GM19467 (cell line): ENCODE measurements around the gene FMN2.
"Not testable (repeated sequence)": the region's sequence is repeated elsewhere in the genome, so short reads cannot be mapped to it uniquely, and the experiment has no call there.

Experiments
- ATAC-seq: cut with Tn5 transposase; IDR thresholded peaks from one replicate; pipeline ENCODE4 v1.9.1; 2021; ENCODE audit warnings: mild to moderate bottlenecking, moderate library complexity; ENCODE audit not compliant: unreplicated experiment

FMN2 gene

DNA sequence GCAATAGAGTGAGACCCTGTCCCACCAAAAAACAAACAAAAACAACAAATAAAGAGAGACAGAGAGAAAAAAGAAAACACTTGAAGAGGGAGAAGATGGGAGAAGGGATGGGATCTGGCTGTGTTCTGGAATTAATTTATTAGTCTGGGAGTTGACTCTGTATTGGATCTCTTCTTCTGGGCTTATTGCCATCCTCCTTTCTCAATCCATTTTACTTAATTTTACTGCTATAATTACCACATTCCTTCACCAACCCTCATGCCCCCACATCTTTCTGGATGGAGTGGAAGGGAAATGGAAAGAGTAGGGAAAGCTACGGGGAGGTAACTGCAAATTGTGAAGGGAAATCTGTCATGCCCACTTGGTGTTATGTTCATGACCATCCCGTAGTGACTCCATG lies 42.9 kb downstream of the FMN2 start:
- no peak for ATAC-seq

DNA sequence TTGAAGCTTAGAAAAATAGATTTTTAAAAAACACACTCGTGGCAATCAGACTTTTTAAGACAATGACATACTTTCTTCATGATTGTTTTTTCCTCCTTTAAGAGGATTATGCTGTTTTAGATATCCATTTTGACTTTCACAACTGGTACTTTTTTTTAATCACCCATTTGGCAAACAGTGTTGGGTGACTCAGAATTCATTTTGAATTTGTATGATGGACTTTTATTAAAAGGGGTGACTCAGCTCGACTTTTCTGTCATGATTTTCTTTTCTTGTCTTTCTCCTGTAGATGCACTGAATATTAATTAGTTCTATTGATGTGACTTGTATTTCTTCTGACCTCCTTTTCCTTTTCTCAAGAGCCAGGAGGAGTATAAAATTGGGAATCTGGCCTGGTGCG lies 44.7 kb downstream of the FMN2 start:
- ATAC-seq, result no peak

DNA sequence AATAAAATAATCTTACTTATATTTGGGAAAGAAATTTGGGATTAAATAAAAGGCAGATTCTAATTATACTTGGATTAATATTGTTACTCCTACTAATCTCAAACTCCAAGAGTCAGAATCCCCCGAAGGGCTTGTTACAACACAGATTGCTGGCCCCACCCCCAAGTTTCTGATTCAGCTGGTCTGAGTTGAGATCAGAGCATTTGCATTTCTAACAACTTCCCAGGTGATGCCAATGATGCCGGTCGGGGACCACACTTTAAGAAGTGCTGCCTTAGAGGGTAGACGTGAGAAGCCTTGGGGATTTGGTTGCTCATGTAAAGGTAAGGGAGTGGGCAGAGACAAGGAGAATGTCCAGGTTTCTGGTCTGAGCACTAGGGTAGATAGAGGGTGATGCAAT lies 47.2 kb downstream of the FMN2 start:
- ATAC-seq, result no peak

DNA sequence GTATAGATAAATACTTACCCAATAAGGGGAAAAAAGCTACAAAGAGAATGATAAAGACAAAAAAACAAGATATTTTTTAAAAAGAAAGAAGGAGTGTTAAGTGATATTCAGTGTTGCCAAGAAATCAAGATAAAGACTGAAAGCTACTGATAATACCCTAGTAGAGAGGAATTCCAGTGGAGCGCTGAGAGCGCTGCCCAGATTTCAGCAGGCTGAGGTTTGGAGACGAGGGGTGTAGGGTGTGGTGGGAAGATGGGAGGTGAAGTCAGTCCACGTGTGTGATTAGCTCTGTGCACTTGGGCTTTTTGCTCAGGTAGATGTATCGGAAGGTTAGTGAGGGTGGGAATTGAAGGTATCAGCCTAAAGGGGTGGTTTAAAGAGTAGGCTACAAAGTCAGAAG lies 47.8 kb downstream of the FMN2 start:
- no peak for ATAC-seq

DNA sequence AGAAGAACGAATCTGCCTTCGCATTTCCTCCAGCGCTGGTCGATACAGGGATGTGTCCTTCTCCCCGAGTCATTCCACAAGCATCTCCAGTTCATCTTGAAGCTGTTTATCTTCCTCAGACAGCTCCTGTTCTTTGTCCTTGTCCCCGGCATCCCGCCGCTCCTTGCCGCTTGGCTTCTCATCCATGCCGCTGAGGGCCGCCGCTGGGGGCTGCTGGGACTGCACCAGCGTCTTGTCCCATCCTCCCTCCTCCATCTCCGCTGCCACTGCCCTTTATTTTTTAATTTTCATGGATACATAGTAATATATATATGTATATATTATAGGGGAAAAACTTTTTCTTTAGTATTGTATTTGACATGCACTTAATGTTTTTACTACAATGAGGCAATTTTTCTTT lies 53.4 kb downstream of the FMN2 start:
- no peak for ATAC-seq

DNA sequence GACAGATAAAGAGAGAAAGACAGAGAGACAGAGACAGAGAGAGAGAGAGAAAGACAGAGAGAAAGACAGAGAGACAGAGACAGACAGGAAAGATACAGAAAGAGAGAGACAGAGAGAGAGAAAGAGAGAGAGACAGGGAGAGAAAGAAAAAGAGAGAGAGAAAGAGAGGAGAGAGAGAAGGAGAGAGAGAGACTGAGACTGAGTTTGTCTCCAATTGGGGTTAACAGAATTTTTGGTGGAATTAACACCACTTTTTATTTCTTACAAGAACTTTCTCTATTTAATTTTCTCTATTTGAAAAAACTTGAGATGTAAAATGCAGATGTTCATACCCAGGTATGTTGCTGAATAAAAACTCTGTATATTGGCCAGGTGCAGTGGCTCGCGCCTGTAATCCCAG lies 56.6 kb downstream of the FMN2 start:
- no peak for ATAC-seq

DNA sequence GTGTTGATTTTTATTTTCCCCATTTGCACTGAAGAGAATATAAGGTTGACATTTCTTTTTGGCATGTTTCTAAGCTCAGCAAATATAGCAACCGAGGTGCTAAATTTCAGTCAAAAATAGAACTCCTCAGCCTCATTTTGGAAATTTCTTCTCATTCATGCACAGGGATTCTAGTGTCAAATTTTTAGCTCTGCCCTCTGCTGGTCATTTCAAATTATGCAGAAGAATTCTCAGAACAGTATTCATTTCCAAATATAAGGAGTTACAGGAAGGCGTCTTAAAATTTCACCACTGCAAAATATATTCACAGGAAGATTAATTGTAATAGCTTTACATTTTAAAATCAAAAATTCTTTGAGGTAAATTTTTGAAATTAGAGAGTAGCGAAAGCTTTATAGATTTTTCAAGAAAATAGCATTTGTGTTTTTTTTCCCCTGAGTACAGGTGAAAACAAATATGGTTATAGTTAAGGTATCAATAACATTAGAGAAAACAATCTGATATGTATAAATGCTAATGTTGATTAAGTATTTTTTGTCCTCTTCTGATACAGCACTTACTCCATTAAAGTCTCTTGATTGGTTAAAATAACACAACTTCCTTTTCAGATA lies 57.9 kb downstream of the FMN2 start:
- no peak for ATAC-seq

DNA sequence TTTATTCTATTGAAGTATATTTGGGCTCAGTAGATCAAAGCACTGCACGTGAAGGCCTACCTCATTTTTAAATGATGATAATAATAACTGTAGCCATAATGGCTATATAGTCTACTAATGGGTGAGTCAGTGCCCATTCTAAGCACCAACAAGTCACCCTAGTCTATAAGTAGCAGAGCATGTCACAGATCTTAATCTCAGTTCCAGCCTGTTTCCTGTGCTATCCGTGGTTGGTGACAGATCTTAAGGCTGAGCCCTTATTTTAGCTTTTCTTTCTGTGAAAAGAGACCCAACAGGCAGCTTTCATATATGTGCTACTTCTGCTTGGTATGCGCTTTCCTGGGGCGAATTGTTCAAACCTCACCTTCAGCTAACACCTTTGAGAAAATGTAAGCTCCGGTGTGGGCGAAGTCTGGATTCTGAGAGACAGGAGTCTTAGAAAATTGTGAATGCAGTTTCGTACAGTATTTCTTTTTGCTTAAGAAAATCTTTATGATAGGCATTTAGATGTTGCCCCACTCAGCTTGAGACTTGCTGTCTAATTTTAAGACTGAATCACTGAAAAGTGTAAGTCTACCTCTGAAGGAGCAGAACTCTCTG lies 59.6 kb downstream of the FMN2 start:
- no peak for ATAC-seq

DNA sequence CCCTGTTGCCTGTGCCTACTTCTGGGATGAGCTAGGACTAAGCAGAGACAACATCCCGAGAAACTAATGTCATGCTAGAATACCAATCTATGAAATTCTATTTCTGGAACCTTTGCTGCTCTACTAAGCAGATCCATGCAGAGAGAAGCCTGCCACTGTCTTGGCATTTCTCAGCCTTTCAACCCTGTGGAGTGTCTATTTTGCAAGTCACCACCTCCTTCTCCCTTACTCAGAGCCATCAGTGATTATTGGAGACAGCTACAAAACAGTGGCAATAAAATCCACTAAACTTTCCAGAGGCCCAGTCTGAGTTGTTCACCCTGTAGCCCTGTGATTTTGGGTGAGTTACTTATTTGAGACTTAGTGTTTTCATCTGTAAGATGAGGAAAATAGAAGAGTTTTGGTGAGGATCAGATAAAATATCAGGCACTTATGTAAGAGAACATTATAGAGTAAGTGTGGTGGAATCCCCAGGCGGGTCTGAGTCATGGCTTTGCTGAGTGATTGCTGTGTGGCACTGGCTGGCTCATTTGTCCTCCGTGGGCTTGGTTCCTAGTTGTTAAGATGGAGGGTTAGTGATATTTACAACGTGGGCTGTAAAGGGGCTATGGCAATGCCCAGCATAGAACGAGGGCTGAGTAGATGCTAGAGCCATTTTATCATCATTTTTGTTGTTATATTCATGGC lies 61.1 kb downstream of the FMN2 start:
- ATAC-seq, result no peak

DNA sequence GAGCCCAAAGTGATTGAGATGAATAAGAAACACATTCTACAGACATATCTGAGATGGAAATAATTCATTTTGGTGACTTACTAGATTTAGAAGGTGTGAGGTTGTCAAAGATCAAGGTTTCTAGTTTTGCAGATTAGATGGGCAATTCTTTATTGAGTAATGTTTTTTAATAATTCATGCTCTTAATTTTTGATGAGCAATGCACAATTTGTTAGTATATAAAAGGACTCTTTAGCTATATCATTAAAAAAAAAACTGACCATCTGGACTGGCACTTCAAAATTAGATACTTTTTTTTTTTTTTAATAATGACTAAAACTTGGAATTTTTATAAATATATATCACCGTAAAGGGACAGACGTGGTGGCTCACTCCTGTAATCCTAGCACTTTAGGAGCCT lies 63.9 kb downstream of the FMN2 start:
- no peak for ATAC-seq

DNA sequence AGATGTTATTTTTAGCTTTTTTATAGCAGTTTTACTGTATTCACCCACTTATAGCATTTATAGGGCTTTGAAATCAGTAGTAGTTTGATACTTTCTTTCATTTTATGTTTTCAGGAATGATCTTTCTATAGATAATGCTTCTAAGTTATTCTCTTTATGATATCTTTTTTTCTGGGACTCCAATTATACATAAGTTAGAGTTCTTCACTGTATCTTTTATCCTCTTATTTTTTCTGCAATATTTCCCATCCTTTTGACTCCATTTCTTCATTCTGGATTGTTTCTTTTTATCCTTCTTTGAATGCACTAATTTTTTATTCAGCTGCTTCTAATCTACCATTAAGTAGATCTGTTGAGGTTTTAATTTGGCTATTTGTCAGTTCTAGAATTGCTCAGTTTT lies 73.1 kb downstream of the FMN2 start:
- no peak for ATAC-seq

DNA sequence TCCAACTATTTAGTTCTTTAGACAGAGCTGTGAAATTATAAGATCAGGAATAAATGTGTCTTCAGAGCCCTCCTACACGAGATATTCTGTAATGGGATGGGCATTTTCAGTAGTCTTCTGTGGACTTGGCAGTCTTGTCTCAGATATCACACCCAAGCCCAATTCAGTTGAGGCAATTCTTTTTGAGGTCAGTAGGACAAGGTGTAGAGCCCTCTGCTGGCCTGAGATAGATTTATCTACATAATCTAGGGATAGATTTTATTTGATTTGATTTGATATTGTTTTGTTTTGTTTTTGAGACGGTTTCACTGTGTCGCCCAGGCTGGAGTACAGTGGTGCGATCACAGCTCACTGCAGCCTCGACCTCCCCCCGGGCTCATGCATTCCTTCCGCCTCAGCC lies 77.5 kb downstream of the FMN2 start:
- ATAC-seq, result no peak

DNA sequence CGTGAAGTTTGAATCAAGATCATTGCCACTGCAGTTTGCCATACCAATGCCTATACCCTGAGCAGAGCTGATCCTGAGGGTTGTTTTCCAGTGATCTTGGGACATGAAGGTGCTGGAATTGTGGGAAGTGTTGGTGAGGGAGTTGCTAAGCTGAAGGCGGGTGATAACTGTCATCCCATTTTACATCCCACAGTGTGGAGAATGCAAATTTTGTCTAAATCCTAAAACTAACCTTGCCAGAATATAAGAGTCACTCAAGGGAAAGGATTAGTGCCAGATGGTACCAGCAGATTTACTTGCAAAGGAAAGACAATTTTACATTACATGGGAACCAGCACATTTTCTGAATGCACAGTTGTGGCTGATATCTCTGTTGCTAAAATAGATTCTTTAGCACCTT lies 78.6 kb downstream of the FMN2 start:
- ATAC-seq, result no peak

DNA sequence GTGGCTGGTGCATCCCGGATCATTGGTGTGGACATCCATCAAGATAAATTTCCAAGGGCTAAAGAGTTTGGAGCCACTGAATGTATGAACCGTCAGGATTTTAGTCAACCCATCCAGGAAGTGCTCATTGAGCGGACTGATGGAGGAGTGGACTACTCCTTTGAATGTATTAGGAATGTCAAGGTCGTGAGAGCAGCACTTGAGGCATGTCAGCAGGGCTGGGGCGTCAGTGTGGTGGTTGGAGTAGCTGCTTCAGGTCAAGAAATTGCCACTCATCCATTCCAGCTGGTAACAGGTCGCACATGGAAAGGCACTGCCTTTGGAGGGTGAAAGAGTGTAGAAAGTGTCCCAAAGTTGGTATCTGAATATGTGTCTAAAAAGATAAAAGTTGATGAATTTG lies 79.1 kb downstream of the FMN2 start:
- no peak for ATAC-seq

DNA sequence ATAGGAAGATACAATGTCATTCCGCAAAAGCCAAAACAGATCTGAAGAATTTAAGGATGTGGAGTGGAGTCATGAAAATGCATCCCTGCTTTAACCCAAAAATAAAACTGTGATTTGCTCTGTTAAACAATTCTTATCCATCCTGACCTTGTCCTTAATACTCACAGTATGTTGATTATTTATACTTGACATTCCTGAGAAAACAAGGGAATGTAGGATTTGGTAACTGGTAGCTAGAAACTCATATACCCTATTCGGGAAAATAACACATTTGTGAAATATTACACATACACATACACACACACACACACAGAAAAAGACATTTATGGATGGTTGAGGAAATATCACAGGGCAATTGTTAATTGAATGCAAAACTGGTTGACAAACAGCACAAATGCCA lies 80.2 kb downstream of the FMN2 start:
- ATAC-seq, result no peak

DNA sequence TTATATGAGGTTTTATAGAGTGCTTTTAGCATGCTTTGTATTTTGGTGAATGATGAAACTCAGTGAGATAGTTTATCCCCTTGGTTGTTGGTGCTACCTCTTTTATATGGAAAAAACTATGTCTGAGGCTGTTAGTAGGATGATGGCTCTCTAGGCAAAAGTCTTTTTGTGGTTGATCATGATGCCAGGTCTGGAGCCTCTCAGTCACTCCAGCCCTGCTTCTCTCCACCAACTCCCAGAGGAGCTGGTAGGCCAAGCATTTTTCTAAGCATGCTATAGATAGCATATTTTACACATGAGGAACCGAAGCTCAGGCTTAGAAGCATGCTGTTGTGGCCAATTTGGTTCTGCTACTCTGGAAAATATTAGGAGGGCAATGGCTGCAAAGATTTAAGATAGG lies 82.2 kb downstream of the FMN2 start:
- ATAC-seq, result no peak

DNA sequence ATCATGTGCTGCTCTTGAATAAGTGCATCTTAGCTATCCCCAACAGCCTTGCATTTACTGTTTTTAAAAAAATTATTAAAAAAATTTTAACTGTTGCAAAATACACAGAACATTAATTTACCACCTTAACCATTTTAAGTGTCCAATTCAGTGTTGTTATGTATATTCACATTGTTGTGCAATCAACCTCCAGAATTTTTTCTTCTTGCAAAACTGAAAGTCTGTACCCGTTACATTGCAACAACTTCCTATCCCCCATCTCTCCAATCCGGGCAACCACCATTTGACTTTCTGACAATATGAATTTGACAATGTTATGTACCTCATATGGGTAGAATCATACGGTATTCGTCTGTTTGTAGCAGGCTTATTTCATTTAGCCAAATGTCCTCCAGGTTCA lies 83.1 kb downstream of the FMN2 start:
- no peak for ATAC-seq

DNA sequence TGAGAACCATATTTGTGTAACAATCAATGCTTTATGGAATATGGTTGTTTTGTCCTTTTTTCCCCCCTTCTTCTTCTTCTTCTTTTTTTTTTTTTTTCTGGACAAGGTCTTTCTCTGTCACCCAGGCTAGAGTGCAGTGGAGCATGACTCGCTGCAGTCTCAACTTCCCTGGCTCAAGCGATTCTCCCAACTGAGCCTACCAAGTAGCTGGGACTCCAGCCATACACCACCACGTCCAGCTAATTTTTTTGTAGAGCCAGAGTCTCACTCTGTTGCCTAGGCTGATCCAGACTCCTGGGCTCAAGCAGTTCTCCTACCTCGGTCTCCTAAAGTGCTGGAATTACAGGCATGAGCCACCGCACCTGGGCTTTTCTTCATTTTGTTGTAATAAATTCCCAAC lies 86.7 kb downstream of the FMN2 start:
- ATAC-seq, result no peak

DNA sequence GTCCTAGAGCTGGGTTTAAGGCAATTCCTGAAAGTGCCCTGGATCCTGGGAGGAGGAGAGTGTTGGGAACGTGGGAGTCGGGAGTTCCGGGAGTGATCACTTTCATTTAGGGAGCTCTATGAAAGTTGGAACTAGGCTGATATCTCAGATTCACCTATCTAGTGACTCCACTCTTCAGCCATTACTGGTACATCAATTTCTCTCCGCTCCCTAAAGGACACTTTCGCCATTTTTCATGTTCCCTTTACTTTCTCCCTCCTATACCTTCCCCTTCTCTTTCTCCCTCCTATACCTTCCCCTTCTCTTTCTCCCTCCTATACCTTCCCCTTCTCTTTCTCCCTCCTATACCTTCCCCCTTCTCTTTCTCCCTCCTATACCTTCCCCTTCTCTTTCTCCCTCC lies 93.0 kb downstream of the FMN2 start:
- not testable (repeated sequence) for ATAC-seq

DNA sequence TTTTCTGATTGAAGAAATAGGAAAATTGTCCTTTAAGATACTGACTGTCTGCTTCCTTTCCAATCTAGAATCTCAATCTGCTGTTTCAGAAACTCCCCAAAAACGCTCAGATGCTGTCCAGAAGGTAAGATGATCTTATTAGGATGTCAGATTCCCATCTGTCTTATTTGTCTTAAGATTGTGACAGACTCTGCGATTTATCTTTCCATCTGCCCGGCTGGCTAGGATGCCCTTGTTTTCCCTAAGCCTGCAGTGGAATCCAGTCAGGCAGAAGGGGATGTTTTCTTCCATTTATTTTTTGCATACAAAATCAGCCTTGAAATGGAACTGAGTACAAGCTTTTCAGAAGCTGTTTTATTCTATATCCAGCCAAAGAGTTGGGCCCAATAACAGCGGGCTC lies 96.5 kb downstream of the FMN2 start:
- no peak for ATAC-seq

DNA sequence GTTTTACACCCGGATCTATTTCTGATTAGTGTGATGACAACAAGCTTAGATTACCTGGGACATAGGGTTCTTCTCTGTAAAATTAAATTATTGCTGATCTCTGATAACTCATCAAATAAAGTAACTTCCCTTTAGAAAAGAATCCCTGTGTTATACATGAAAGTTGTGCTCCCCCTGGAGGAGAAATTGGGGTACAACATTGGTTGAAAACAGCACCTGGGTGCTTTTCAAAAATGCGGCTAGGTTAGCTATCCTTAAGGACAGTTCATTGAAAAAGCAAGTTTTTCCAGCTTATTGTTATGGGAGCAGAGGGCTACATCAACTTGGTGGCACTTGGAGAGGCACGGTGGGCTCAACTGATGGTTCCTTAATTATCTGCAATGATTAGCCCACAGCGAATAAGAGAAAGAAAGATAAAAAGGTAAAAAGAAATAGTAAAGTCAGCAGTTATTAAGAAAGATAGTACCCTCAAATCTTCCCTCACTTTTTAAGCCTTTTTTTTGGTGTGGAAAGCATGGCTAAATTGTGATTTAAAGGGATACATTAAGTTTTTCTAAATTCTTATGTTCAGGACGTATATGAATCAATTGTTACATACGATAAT lies 97.8 kb downstream of the FMN2 start:
- peak; percentile 65 for ATAC-seq

DNA sequence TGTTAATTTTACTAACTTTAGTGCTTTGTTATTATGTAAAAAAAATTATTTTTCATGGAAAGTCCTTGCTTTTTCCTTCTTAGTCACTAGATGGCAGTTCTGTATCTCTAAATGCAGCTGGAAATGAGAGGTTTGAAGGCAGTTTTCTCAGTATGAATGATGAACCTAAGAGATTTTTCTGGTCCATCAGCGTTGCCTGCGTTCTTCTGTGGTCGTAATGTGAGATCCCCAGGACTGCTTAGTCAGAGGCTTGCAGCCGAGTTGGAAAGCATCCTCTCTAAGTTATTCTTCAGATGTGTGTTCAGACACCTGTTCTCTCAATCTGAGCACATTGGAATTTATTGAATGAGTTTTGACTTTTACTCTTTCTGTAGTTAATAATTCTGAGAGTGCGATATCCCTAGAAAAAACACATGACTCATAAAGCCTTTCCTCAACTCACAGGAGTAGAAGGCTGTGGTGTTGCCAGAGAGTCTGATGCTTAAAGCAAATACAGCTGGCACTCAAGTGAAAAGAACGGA lies 99.3 kb downstream of the FMN2 start:
- no peak for ATAC-seq
